Epithelial cell of esophagus (primary cell): Measurements from ENCODE around the gene CADM1.

Experiments
- DNase-seq: peaks from one replicate; pipeline ENCODE4 v3.0.0; 2010; ENCODE audit warnings: low read depth
- H3K4me3 ChIP-seq: 2 replicates; pipeline ENCODE4 v1.5.1; 2011; ENCODE audit warnings: mild to moderate bottlenecking, low read length, control low read depth
- TF ChIP-seq, protein P1 (sequence below): IDR thresholded peaks from 2 replicates; pipeline ENCODE4 v1.5.1; 2011; ENCODE audit warnings: low read depth, mild to moderate bottlenecking, low read length, control low read depth, inconsistent platforms; ENCODE audit not compliant: insufficient read depth; ENCODE audit errors: missing control alignments

CADM1 gene

DNA sequence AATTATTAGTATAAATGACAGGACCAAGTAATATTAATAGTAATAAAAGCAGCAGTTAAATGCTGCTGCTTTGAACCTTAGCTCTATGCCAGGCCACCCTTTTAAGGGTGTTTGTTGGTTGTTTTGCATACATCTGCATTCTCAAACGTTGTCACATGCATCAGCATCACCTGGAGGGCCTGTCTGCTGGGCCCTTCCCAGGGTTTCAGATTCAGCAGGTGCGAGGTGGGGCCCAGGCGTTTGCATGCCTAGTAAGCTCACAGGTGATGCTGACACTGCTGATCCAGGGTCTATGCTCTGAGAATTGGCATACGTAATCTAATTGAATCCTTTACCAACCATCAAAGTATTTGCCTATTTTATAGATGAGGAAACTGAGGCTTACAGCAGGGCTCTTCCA is 246.5 kb downstream of the CADM1 start:
- H3K4me3 ChIP-seq: no peak overlapping the region
- DNase-seq: no peak
- TF ChIP-seq, protein P1, sequence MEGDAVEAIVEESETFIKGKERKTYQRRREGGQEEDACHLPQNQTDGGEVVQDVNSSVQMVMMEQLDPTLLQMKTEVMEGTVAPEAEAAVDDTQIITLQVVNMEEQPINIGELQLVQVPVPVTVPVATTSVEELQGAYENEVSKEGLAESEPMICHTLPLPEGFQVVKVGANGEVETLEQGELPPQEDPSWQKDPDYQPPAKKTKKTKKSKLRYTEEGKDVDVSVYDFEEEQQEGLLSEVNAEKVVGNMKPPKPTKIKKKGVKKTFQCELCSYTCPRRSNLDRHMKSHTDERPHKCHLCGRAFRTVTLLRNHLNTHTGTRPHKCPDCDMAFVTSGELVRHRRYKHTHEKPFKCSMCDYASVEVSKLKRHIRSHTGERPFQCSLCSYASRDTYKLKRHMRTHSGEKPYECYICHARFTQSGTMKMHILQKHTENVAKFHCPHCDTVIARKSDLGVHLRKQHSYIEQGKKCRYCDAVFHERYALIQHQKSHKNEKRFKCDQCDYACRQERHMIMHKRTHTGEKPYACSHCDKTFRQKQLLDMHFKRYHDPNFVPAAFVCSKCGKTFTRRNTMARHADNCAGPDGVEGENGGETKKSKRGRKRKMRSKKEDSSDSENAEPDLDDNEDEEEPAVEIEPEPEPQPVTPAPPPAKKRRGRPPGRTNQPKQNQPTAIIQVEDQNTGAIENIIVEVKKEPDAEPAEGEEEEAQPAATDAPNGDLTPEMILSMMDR: no peak

DNA sequence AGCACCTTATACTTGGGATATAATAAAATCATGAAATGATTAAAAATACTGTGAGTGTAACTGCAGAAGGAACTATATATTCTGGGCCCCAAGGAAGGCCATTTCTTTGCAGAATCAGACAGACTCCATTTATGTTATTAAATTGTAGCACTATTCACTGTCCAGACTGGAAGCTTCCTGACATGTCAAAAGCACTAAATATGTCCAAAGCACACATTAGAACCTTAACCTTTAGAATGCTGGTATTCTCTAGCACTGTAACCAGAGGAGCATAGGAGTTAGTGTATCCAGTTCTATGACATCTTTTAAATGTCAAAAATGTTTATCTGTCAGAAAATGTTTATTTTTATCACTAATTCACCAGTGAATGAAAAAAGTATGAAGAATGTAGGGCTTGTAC is 246.9 kb downstream of the CADM1 start:
- H3K4me3 ChIP-seq: no peak overlapping the region
- TF ChIP-seq, protein P1: no peak
- DNase-seq: no peak

DNA sequence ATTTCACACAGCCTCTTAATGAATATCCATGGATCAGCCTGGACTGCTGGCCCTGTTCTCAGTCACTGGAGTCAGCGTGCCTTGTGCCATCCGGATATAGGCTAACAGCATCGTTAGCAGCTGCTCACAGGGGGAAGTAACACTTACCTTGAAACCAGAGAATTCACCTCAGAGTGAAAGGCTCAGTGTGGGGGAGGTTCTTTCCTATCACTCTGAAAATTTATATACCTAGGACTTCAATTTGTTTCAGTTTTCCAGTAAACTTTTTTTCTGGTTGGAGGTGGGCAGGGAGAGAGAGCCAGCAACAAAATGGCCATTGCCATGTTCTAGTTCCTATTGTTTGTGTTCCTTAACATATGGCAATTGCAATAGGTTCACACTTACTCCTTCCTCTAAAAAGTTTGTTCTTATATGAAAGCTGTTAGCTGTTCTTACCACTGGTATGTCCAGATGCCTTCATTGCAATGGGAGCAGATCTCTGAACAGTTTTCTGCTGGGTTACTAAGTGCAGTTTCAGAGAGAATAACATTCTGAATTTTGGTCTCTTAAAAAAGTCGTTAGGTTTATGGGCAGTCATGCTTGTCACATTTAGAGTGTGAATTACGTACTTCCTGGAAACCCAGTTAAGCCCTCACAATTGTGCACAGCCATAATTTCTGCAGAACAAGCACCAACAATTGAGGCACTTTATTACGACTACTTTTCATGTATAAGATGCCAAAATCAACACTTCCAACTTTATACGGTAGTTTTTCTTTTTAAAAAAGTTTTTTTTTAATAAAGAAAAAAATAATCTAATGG is 247.6 kb downstream of the CADM1 start:
- TF ChIP-seq, protein P1: no peak
- DNase-seq: no peak
- no peak overlapping the region for H3K4me3 ChIP-seq

DNA sequence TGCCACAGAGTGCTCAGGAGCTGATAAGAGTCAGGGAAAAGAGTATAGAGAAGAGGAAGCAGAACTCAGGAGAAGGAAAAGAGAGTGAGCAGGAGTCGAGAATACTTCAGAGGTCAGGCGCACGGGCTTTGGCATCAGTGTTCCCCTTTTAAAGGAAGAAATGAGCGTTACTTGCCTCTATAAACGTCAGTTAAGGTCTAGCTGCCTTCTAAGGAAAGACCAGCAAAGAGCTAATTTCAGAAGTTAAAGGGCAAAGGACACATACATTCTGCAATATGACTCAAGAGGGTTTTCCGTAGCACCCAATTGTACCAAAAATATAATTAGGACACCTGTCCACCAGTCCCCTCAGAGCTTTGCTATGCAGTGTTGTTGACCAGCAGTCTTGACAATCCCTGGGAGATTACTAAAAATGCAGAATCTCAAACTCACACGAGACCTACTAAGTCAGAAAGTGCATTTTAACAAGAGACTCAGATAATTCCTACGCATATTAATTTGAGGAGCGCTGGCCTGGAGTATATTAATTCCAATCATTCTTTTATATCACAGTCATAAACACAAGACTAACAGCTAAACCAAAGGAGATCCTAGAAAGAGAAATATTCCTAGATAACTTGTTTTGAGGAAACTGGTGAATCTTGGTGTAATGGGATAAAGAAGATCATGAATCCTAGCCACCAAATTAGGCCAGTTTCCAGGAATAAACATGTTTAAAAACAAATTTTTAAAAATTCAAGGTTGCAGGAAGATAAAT is 249.0 kb downstream of the CADM1 start:
- TF ChIP-seq, protein P1: no peak
- no peak for DNase-seq
- H3K4me3 ChIP-seq: no peak overlapping the region

DNA sequence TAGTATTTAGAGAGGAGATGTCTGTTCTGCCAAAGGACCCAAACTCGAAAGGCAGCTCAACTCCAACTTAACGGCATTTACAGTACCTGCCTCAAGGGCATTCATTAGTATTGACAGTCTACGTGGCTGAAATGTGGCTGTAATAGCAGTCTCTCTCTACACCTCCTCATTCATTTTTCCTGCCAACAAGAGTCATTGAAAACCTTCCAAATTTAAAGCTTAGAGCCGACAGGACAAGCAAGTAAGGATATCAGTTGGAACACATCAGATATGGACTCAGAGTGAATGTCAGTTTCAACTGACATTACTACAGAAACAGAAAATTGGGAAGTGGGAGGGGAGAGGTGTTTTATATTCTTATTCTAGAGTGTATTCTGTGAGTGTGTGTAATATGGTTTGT is 253.1 kb downstream of the CADM1 start:
- no peak for DNase-seq
- no peak overlapping the region for H3K4me3 ChIP-seq
- TF ChIP-seq, protein P1: no peak

DNA sequence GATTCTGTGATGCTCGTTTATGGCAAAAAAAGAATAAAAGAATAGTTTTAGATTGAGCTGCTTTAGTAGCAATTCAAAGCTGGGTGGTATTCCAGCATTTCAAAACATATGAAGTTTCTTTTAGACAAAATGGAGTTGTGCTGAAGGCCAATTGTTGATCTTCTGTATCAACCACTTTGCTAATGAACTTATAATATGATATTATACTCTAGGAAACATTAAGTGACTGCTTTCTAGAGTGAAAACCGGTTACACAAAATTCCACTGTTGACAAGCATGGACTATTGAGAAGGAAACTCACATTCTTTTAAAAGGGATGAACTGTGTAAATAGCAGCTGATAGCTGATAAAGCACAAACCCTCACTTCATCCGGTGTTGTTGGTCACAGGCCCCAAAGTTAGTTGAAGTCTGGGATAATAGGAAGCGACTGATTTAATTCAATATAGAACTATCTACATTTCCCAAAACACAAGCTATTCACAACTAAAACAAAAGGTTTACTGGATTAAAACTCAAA is 255.1 kb downstream of the CADM1 start:
- no peak overlapping the region for H3K4me3 ChIP-seq
- DNase-seq: no peak
- TF ChIP-seq, protein P1: no peak

DNA sequence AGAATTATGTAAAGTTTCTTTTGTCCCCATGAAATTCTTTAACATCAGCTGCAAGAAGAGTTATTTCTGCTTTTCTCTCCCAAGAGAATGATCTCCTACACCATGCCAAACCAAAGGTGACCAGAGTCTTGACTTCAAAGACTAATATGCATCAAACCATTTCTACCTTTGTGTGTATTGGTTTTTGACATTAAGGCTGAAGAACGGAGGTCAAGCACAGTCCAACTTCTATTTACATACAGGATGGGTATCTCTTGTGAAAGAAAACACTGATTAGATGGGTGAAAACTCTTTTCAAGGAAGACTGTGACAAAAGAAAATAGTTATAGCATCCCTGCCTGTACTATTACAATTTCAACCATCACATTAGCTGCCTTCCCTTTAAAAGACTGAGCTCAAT is 256.3 kb downstream of the CADM1 start:
- TF ChIP-seq, protein P1: no peak
- no peak for DNase-seq
- no peak overlapping the region for H3K4me3 ChIP-seq
